Activated CD8-positive, alpha-beta memory T cell treated with anti-CD3 and anti-CD28 coated beads, Interleukin-2, amount 50 U/mL, for 24 hours (primary cell): ENCODE results near the gene NCR1.
"Not testable (repeated sequence)": the region's sequence is repeated elsewhere in the genome, so short reads cannot be mapped to it uniquely, and the experiment has no call there.

Source experiments
- DNase-seq: peaks from one replicate; pipeline ENCODE4 v3.0.0-alpha.2; 2020; ENCODE audit errors: extremely low read depth

NCR1 gene, protein sequence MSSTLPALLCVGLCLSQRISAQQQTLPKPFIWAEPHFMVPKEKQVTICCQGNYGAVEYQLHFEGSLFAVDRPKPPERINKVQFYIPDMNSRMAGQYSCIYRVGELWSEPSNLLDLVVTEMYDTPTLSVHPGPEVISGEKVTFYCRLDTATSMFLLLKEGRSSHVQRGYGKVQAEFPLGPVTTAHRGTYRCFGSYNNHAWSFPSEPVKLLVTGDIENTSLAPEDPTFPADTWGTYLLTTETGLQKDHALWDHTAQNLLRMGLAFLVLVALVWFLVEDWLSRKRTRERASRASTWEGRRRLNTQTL

DNA sequence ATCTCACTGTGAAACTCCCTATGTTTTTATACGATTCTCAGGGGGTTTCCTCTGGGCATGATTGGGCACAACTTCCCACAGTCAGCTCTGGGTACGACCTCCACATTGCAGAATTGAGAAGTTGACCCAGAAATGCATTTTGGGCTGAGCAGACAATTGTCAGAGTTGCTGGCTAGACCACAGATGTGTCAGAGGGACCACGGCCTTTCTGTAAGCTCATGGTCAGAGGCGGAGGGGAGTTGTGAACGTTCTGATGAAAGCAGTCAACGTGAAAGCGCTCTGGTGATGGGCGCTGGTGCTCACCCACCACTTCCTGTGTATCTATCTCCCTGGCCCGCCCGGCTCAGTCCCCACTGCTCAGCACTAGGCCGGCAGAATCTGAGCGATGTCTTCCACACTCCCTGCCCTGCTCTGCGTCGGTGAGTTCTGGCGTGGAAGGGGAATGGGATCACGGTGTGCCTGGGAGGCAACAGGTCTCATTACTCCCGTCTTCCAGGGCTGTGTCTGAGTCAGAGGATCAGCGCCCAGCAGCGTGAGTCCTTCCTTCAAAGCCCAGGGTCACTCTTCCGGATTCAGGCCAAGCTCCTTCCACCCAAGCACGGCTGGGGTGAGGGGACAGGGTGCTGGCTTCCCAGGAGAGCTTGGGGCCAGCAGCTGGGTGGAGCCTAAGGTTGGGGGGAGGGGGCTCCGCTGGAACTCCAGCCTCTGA is at the start of gene NCR1:
Gene NCR1 (plus strand): TSS at position 346 of the 709 bp plus-strand sequence. CDS start 40 bp downstream, at position 386.
- no peak for DNase-seq

- not testable (repeated sequence) for DNase-seq
Observed at GRCh38 chr19:54858476-54858875, 47.5 kb upstream of the NCR1 start.

DNA sequence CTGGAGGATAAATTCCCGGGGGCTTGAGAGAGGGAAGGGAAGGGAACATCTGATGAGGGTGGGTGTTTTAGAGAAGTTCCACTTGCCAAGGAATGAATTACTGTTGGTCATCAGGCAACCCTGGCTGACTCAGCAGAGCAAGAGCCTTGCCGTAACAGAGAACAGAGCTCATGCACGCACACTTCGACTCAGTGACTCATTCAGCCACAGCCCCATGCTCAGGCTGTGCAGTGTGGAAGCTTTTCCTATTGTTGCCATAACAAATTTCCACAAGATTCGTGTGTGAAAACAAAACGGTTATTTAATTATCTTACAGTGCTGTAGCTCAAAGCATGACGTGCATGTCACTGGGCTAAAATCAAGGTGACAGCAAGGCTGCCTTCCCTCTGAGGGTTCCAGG is 46.5 kb upstream of the NCR1 start:
- DNase-seq: not testable (repeated sequence)

GRCh38 chr19:54863459-54863858 is 42.5 kb upstream of the NCR1 start:
- DNase-seq: not testable (repeated sequence)

- DNase-seq: no peak
Observed at GRCh38 chr19:54871696-54872095, 34.3 kb upstream of the NCR1 start.

GRCh38 chr19:54873990-54874389 is 32.0 kb upstream of the NCR1 start, which contains the start of gene FCAR:
Gene FCAR, plus strand, starts transcription at chr19:54874235. Its CDS starts 55 bp downstream, at chr19:54874290.
- DNase-seq: no peak

GRCh38 chr19:54875506-54875905 is 30.4 kb upstream of the NCR1 start:
- no peak for DNase-seq

- DNase-seq: no peak
Observed at GRCh38 chr19:54877471-54877870, 28.5 kb upstream of the NCR1 start.

GRCh38 chr19:54881884-54882283 is 24.1 kb upstream of the NCR1 start:
- DNase-seq: no peak

GRCh38 chr19:54882758-54883157 is 23.2 kb upstream of the NCR1 start:
- DNase-seq: no peak

- no peak for DNase-seq
Observed at GRCh38 chr19:54883228-54883627, 22.7 kb upstream of the NCR1 start.

DNA sequence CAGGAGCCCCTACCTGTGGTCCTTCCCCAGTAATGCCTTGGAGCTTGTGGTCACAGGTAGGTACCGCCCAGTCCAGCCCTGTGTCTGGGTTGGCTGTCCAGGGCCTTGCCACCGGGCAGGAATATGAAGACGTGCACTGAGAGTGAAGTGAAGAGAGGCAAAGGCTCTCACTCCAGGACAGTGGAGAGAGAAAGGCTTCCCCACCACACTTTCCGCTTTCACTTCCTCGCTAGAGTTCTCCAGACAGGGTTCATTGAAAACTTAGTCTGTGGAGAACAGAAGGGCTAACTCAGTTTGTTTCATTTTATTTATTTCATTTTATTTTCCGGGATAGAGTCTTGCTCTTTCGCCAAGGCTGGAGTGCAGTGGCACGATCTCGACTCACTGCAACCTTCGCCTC is 17.7 kb upstream of the NCR1 start:
- DNase-seq: no peak

- no peak for DNase-seq
Observed at GRCh38 chr19:54889566-54889965, 16.4 kb upstream of the NCR1 start.

DNA sequence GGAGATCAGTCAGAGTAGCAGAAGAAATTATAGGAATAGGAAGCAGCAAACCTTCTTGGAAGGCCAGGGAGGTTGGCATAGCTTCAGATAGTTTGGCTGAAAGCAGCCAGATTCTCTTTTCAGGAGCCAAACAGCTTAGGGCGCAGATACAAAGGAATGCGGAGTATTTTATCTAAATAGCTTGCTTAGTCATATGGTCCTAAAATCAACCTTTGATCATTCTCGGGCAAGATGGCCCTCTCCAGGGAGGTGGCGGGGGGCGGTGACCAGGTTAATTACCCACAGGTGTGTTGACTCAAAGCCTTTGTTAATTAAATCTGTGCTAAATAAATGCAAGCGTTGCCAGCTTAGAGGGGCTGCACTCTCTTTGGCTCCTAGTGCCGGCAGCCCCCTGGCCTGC is 12.5 kb upstream of the NCR1 start:
- DNase-seq: no peak

- DNase-seq: not testable (repeated sequence)
Observed at GRCh38 chr19:54894106-54894505, 11.8 kb upstream of the NCR1 start.

GRCh38 chr19:54896036-54896435 is 9.9 kb upstream of the NCR1 start:
- DNase-seq: no peak

GRCh38 chr19:54898685-54899084 is 7.3 kb upstream of the NCR1 start:
- DNase-seq: not testable (repeated sequence)

DNA sequence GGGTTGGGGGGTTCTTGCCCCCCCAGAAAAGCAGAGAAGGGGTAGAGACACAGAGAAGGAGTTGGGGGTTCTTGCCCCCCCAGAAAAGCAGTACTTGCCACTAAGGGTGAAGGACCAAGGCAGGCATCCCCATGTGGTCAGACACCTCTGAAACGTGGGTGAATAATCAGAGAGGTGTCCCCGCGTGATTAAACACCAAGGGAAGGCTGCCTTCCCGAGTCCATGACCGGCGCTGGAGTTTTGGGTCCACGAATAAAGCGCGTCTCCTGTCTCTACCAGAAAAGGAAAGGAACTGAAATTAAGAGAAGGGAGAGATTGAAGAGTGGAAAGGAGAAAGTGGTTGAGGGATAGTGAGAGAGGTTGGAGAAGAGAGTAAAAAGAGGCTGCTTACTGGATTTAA is 6.3 kb upstream of the NCR1 start:
- DNase-seq: not testable (repeated sequence)

DNA sequence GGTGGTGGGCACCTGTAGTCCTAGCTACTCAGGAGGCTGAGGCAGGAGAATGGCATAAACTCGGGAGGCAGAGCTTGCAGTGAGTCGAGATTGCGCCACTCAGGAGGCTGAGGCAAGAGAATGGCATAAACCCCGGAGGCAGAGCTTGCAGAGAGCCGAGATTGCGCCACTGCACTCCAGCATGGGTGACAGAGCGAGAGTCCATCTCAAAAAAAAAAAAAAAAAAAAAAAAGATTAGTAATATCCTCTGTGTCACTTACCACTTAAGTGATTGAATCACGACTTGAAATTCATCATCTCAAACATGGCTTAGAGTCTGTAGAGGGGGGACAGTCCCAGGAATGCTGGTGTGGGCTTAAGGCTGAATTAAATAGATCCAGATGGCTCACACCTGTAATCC is 4.8 kb upstream of the NCR1 start:
- not testable (repeated sequence) for DNase-seq

DNA sequence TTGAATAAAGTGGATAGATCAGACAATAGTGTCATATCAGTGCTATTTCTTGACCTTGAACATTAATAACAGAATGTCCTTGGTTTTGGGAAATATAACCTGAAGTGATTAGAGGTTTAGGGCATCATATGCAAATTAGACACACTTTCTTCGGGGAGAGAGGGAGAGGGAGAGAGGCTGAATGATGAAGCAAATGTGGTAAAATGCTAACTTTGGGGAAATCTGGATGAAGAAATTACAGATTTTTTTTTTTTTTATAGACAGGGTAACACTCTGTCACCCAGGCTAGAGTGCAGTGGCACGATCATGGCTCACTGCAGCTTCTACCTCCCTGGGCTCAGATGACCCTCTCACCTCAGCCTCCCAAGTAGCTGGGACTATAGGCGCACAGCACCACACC is 3.9 kb upstream of the NCR1 start:
- DNase-seq: no peak

DNA sequence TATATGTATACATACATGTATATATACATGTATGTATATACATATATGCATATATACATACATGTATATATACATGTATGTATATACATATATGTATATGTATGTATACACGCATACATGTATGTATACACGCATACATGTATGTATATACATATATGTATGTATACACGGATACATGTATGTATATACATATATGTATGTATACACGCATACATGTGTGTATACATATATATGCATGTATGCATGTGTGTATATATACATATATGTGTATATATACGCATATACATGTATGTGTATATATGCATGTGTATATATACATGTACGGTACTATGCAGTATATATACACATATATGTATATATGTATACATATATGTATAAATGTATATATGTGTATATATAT is 2.6 kb upstream of the NCR1 start:
- no peak for DNase-seq

DNA sequence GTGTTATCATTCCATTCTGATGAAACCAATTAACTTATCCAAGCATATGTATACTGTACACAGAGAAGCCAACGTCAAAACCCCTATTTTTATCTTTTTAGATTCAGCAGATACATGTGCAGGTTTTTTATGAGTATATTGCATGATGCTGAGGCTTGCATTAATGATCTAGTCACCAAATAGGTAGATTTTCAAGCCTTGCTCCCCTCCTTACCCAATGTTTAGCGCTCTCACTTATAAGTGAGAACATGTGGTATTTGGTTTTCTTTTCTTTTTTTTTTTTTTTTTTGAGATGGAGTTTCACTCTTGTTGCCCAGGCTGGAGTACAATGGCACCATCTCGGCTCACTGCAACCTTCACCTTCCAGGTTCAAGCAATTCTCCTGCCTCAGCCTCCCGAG is 1.7 kb upstream of the NCR1 start:
- not testable (repeated sequence) for DNase-seq

- no peak for DNase-seq
Observed at GRCh38 chr19:54905421-54905802, 536 bp upstream of the NCR1 start.
